ENCODE data around the gene CAMK2B. TPM values are rescaled to one million over a fixed set of nuclear protein-coding genes. Genes with fewer than 3 reads are reported as not detected.

The CAMK2B gene
- polyA plus RNA-seq, 2 donors, result 0.33 to 1.2 TPM

GRCh38 chr7:44305564-44306507 lies 19.6 kb downstream of the CAMK2B start:
- no peak overlapping the region for H3K27ac ChIP-seq (ENCODE audit: low read depth in 2 of 2, low read length in 1 of 2)
- 85 to 90% methylated on average over 11 to 12 of the region's 12 CpGs for WGBS, 2 donors
- no peaks in the 10 kb centered on the region for H3K36me3 ChIP-seq (ENCODE audit: control insufficient read depth in 2 of 2, insufficient read depth in 2 of 2, low read length in 1 of 2)
- H3K9me3 ChIP-seq (ENCODE audit: control insufficient read depth in 2 of 2, insufficient read depth in 1 of 2, low read depth in 1 of 2, low read length in 1 of 2), result no peaks in the 10 kb centered on the region
- H3K27me3 ChIP-seq (ENCODE audit: control insufficient read depth in 1 of 2, insufficient read depth in 2 of 2, low read length in 2 of 2), result no peaks in the 10 kb centered on the region
- no peak overlapping the region for H3K4me3 ChIP-seq (ENCODE audit: low read depth in 1 of 2, low read length in 2 of 2)
- H3K4me1 ChIP-seq (ENCODE audit: control insufficient read depth in 2 of 2, insufficient read depth in 2 of 2, low read length in 1 of 2), result peaks cover 0 to 11% of the 10 kb centered on the region in 2 donors

GRCh38 chr7:44294325-44295069 lies 30.9 kb downstream of the CAMK2B start:
- Histone ChIP-seq H3K4me3 (ENCODE audit: low read depth in 1 of 2, low read length in 2 of 2) (no peak overlapping the region), H3K27ac (ENCODE audit: low read depth in 2 of 2, low read length in 1 of 2) (no peak overlapping the region), H3K27me3 (ENCODE audit: control insufficient read depth in 1 of 2, insufficient read depth in 2 of 2, low read length in 2 of 2) (no peaks in the 10 kb centered on the region), H3K36me3 (ENCODE audit: control insufficient read depth in 2 of 2, insufficient read depth in 2 of 2, low read length in 1 of 2) (no peaks in the 10 kb centered on the region), H3K4me1 (ENCODE audit: control insufficient read depth in 2 of 2, insufficient read depth in 2 of 2, low read length in 1 of 2) (no peaks in the 10 kb centered on the region), H3K9me3 (ENCODE audit: control insufficient read depth in 2 of 2, insufficient read depth in 1 of 2, low read depth in 1 of 2, low read length in 1 of 2) (peaks cover 0 to 3% of the 10 kb centered on the region in 2 donors)
- 64 to 80% methylated on average over 2 of the region's 2 CpGs for WGBS, 2 donors

- no peak overlapping the region for H3K27ac ChIP-seq (ENCODE audit: low read depth in 2 of 2, low read length in 1 of 2)
- no peak overlapping the region for H3K4me3 ChIP-seq (ENCODE audit: low read depth in 1 of 2, low read length in 2 of 2)
- no peaks in the 10 kb centered on the region for H3K4me1 ChIP-seq (ENCODE audit: control insufficient read depth in 2 of 2, insufficient read depth in 2 of 2, low read length in 1 of 2)
- 43 to 48% methylated on average over 17 of the region's 17 CpGs for WGBS, 2 donors
- H3K27me3 ChIP-seq (ENCODE audit: control insufficient read depth in 1 of 2, insufficient read depth in 2 of 2, low read length in 2 of 2), result no peaks in the 10 kb centered on the region
- no peaks in the 10 kb centered on the region for H3K36me3 ChIP-seq (ENCODE audit: control insufficient read depth in 2 of 2, insufficient read depth in 2 of 2, low read length in 1 of 2)
- peaks cover 0 to 3% of the 10 kb centered on the region in 2 donors for H3K9me3 ChIP-seq (ENCODE audit: control insufficient read depth in 2 of 2, insufficient read depth in 1 of 2, low read depth in 1 of 2, low read length in 1 of 2)
Measured at GRCh38 chr7:44293561-44294324, 31.7 kb downstream of the CAMK2B start.

- Histone ChIP-seq H3K36me3 (ENCODE audit: control insufficient read depth in 2 of 2, insufficient read depth in 2 of 2, low read length in 1 of 2) (no peaks in the 10 kb centered on the region), H3K27me3 (ENCODE audit: control insufficient read depth in 1 of 2, insufficient read depth in 2 of 2, low read length in 2 of 2) (no peaks in the 10 kb centered on the region), H3K4me3 (ENCODE audit: low read depth in 1 of 2, low read length in 2 of 2) (no peak overlapping the region), H3K9me3 (ENCODE audit: control insufficient read depth in 2 of 2, insufficient read depth in 1 of 2, low read depth in 1 of 2, low read length in 1 of 2) (peaks cover 0 to 3% of the 10 kb centered on the region in 2 donors), H3K27ac (ENCODE audit: low read depth in 2 of 2, low read length in 1 of 2) (no peak overlapping the region), H3K4me1 (ENCODE audit: control insufficient read depth in 2 of 2, insufficient read depth in 2 of 2, low read length in 1 of 2) (no peaks in the 10 kb centered on the region)
- 64 to 65% methylated on average over 13 of the region's 13 CpGs for WGBS, 2 donors
Measured at GRCh38 chr7:44292876-44293560, 32.4 kb downstream of the CAMK2B start.

- Histone ChIP-seq H3K9me3 (ENCODE audit: control insufficient read depth in 2 of 2, insufficient read depth in 1 of 2, low read depth in 1 of 2, low read length in 1 of 2) (peaks cover 0 to 3% of the 10 kb centered on the region in 2 donors), H3K27ac (ENCODE audit: low read depth in 2 of 2, low read length in 1 of 2) (no peak overlapping the region), H3K27me3 (ENCODE audit: control insufficient read depth in 1 of 2, insufficient read depth in 2 of 2, low read length in 2 of 2) (no peaks in the 10 kb centered on the region), H3K36me3 (ENCODE audit: control insufficient read depth in 2 of 2, insufficient read depth in 2 of 2, low read length in 1 of 2) (no peaks in the 10 kb centered on the region), H3K4me1 (ENCODE audit: control insufficient read depth in 2 of 2, insufficient read depth in 2 of 2, low read length in 1 of 2) (no peaks in the 10 kb centered on the region), H3K4me3 (ENCODE audit: low read depth in 1 of 2, low read length in 2 of 2) (no peak overlapping the region)
- WGBS, 2 donors, result 34 to 69% methylated on average over 1 of the region's 1 CpG
Measured at GRCh38 chr7:44292420-44292817, 33.0 kb downstream of the CAMK2B start.

- no peaks in the 10 kb centered on the region for H3K27me3 ChIP-seq (ENCODE audit: control insufficient read depth in 1 of 2, insufficient read depth in 2 of 2, low read length in 2 of 2)
- H3K9me3 ChIP-seq (ENCODE audit: control insufficient read depth in 2 of 2, insufficient read depth in 1 of 2, low read depth in 1 of 2, low read length in 1 of 2), result peaks cover 0 to 3% of the 10 kb centered on the region in 2 donors
- WGBS, 2 donors, result 76 to 81% methylated on average over 9 of the region's 9 CpGs
- no peaks in the 10 kb centered on the region for H3K36me3 ChIP-seq (ENCODE audit: control insufficient read depth in 2 of 2, insufficient read depth in 2 of 2, low read length in 1 of 2)
- no peak overlapping the region for H3K27ac ChIP-seq (ENCODE audit: low read depth in 2 of 2, low read length in 1 of 2)
- no peaks in the 10 kb centered on the region for H3K4me1 ChIP-seq (ENCODE audit: control insufficient read depth in 2 of 2, insufficient read depth in 2 of 2, low read length in 1 of 2)
- no peak overlapping the region for H3K4me3 ChIP-seq (ENCODE audit: low read depth in 1 of 2, low read length in 2 of 2)
Measured at GRCh38 chr7:44291733-44292419, 33.5 kb downstream of the CAMK2B start.

GRCh38 chr7:44291066-44291732 lies 34.2 kb downstream of the CAMK2B start:
- WGBS, 2 donors, result 65 to 72% methylated on average over 18 of the region's 18 CpGs
- no peaks in the 10 kb centered on the region for H3K27me3 ChIP-seq (ENCODE audit: control insufficient read depth in 1 of 2, insufficient read depth in 2 of 2, low read length in 2 of 2)
- no peak overlapping the region for H3K27ac ChIP-seq (ENCODE audit: low read depth in 2 of 2, low read length in 1 of 2)
- H3K4me1 ChIP-seq (ENCODE audit: control insufficient read depth in 2 of 2, insufficient read depth in 2 of 2, low read length in 1 of 2), result no peaks in the 10 kb centered on the region
- H3K36me3 ChIP-seq (ENCODE audit: control insufficient read depth in 2 of 2, insufficient read depth in 2 of 2, low read length in 1 of 2), result no peaks in the 10 kb centered on the region
- peaks cover 0 to 3% of the 10 kb centered on the region in 2 donors for H3K9me3 ChIP-seq (ENCODE audit: control insufficient read depth in 2 of 2, insufficient read depth in 1 of 2, low read depth in 1 of 2, low read length in 1 of 2)
- H3K4me3 ChIP-seq (ENCODE audit: low read depth in 1 of 2, low read length in 2 of 2), result no peak overlapping the region

- H3K4me3 ChIP-seq (ENCODE audit: low read depth in 1 of 2, low read length in 2 of 2), result no peak overlapping the region
- H3K36me3 ChIP-seq (ENCODE audit: control insufficient read depth in 2 of 2, insufficient read depth in 2 of 2, low read length in 1 of 2), result no peaks in the 10 kb centered on the region
- no peaks in the 10 kb centered on the region for H3K27me3 ChIP-seq (ENCODE audit: control insufficient read depth in 1 of 2, insufficient read depth in 2 of 2, low read length in 2 of 2)
- no peak overlapping the region for H3K27ac ChIP-seq (ENCODE audit: low read depth in 2 of 2, low read length in 1 of 2)
- peaks cover 0 to 3% of the 10 kb centered on the region in 2 donors for H3K9me3 ChIP-seq (ENCODE audit: control insufficient read depth in 2 of 2, insufficient read depth in 1 of 2, low read depth in 1 of 2, low read length in 1 of 2)
- WGBS, 2 donors, result 78 to 84% methylated on average over 12 of the region's 12 CpGs
- H3K4me1 ChIP-seq (ENCODE audit: control insufficient read depth in 2 of 2, insufficient read depth in 2 of 2, low read length in 1 of 2), result no peaks in the 10 kb centered on the region
Measured at GRCh38 chr7:44290252-44290620, 35.2 kb downstream of the CAMK2B start.
